ENCODE results near the gene XPO5. TPM values are rescaled to one million over a fixed set of nuclear protein-coding genes. Genes with fewer than 3 reads are reported as not detected.

Gene XPO5
- total and polyA plus RNA-seq, 5 donors from 2014 or later = 5.5 to 56.8 (median 9.0) TPM

- Histone ChIP-seq H3K27ac (ENCODE audit: insufficient read depth, low read length, poor library complexity, severe bottlenecking) (no peak overlapping the region), H3K4me1 (ENCODE audit: control insufficient read depth, insufficient read depth, low read length, poor library complexity, severe bottlenecking) (peaks cover 24% of the 10 kb centered on the region), H3K27me3 (ENCODE audit: control insufficient read depth, insufficient read depth, low read length) (no peaks in the 10 kb centered on the region), H3K9me3 (ENCODE audit: control insufficient read depth in 2 of 2, low read length in 2 of 2) (no peaks in the 10 kb centered on the region), H3K36me3 (ENCODE audit: control insufficient read depth, insufficient read depth, low read length) (peaks cover 31% of the 10 kb centered on the region), H3K4me3 (ENCODE audit: low read depth, low read length) (no peak overlapping the region)
- DNase-seq = no peak
- no peaks in the 10 kb centered on the region for H3K27me3 Mint-ChIP-seq
- H3K9me3 Mint-ChIP-seq = no peaks in the 10 kb centered on the region
- H3K4me3 Mint-ChIP-seq = no peak overlapping the region
- ATAC-seq (ENCODE audit: low read depth in 2 of 2) = no peak
- peaks cover 44% of the 10 kb centered on the region for H3K36me3 Mint-ChIP-seq
- peaks cover 19 to 48% (median 37%) of the 10 kb centered on the region in 4 donors for H3K4me1 Mint-ChIP-seq
- H3K27ac Mint-ChIP-seq = peak overlapping the region; percentile 34 to 92 (median 87)
Measured at GRCh38 chr6:43582911-43583310, 7.1 kb upstream of the XPO5 start.

- ATAC-seq (ENCODE audit: low read depth in 2 of 2) = no peak
Measured at GRCh38 chr6:43579171-43579570, 3.3 kb upstream of the XPO5 start.

GRCh38 chr6:43578748-43579147, 2.9 kb upstream of the XPO5 start:
- peak overlapping the region in 2 of 3 donors; percentile 13 to 38 for H3K27ac Mint-ChIP-seq
- H3K9me3 ChIP-seq (ENCODE audit: control insufficient read depth in 2 of 2, low read length in 2 of 2) = no peaks in the 10 kb centered on the region
- H3K4me3 Mint-ChIP-seq = peak overlapping the region; percentile 2 to 82 (median 46)
- H3K4me3 ChIP-seq (ENCODE audit: low read depth, low read length) = peak overlapping the region; percentile 13
- no peaks in the 10 kb centered on the region for H3K27me3 Mint-ChIP-seq
- DNase-seq = no peak
- H3K27ac ChIP-seq (ENCODE audit: insufficient read depth, low read length, poor library complexity, severe bottlenecking) = no peak overlapping the region
- H3K9me3 Mint-ChIP-seq = no peaks in the 10 kb centered on the region
- H3K27me3 ChIP-seq (ENCODE audit: control insufficient read depth, insufficient read depth, low read length) = no peaks in the 10 kb centered on the region
- peaks cover 14% of the 10 kb centered on the region for H3K36me3 Mint-ChIP-seq
- peaks cover 21 to 51% (median 34%) of the 10 kb centered on the region in 4 donors for H3K4me1 Mint-ChIP-seq
- peaks cover 35% of the 10 kb centered on the region for H3K4me1 ChIP-seq (ENCODE audit: control insufficient read depth, insufficient read depth, low read length, poor library complexity, severe bottlenecking)
- H3K36me3 ChIP-seq (ENCODE audit: control insufficient read depth, insufficient read depth, low read length) = peaks cover 6% of the 10 kb centered on the region
- ATAC-seq (ENCODE audit: low read depth in 2 of 2) = no peak

More at GRCh38 chr6:43579171-43579570, 3.3 kb upstream of the XPO5 start:
- H3K27me3 ChIP-seq (ENCODE audit: control insufficient read depth, insufficient read depth, low read length) = no peaks in the 10 kb centered on the region
- no peak overlapping the region for H3K27ac ChIP-seq (ENCODE audit: insufficient read depth, low read length, poor library complexity, severe bottlenecking)
- H3K27ac Mint-ChIP-seq = peak overlapping the region in 2 of 3 donors; percentile 13 to 38
- H3K36me3 ChIP-seq (ENCODE audit: control insufficient read depth, insufficient read depth, low read length) = peaks cover 6% of the 10 kb centered on the region
- H3K4me3 Mint-ChIP-seq = peak overlapping the region in 3 of 4 donors; percentile 2 to 82 (median 34)
- peaks cover 18% of the 10 kb centered on the region for H3K36me3 Mint-ChIP-seq
- no peak overlapping the region for H3K4me3 ChIP-seq (ENCODE audit: low read depth, low read length)
- no peaks in the 10 kb centered on the region for H3K9me3 Mint-ChIP-seq
- no peaks in the 10 kb centered on the region for H3K27me3 Mint-ChIP-seq
- H3K4me1 Mint-ChIP-seq = peaks cover 25 to 55% (median 36%) of the 10 kb centered on the region in 4 donors
- DNase-seq = no peak
- peaks cover 38% of the 10 kb centered on the region for H3K4me1 ChIP-seq (ENCODE audit: control insufficient read depth, insufficient read depth, low read length, poor library complexity, severe bottlenecking)
- no peaks in the 10 kb centered on the region for H3K9me3 ChIP-seq (ENCODE audit: control insufficient read depth in 2 of 2, low read length in 2 of 2)

GRCh38 chr6:43575105-43575771, 600 bp downstream of the XPO5 start:
- peaks cover 29 to 47% (median 38%) of the 10 kb centered on the region in 4 donors for H3K4me1 Mint-ChIP-seq
- no peaks in the 10 kb centered on the region for H3K9me3 Mint-ChIP-seq

GRCh38 chr6:43572015-43572414, 3.8 kb downstream of the XPO5 start:
- H3K27ac Mint-ChIP-seq = no peak overlapping the region
- peaks cover 25% of the 10 kb centered on the region for H3K4me1 ChIP-seq (ENCODE audit: control insufficient read depth, insufficient read depth, low read length, poor library complexity, severe bottlenecking)
- DNase-seq (no peak), ATAC-seq (ENCODE audit: low read depth in 2 of 2) (no peak)
- no peaks in the 10 kb centered on the region for H3K9me3 Mint-ChIP-seq
- no peaks in the 10 kb centered on the region for H3K9me3 ChIP-seq (ENCODE audit: control insufficient read depth in 2 of 2, low read length in 2 of 2)
- H3K4me1 Mint-ChIP-seq = peaks cover 17 to 23% (median 20%) of the 10 kb centered on the region in 4 donors
- no peaks in the 10 kb centered on the region for H3K27me3 ChIP-seq (ENCODE audit: control insufficient read depth, insufficient read depth, low read length)
- no peak overlapping the region for H3K27ac ChIP-seq (ENCODE audit: insufficient read depth, low read length, poor library complexity, severe bottlenecking)
- peaks cover 57% of the 10 kb centered on the region for H3K36me3 ChIP-seq (ENCODE audit: control insufficient read depth, insufficient read depth, low read length)
- peaks cover 21% of the 10 kb centered on the region for H3K36me3 Mint-ChIP-seq
- H3K4me3 Mint-ChIP-seq = peak overlapping the region in 1 of 4 donors; percentile 52
- peaks cover 4% of the 10 kb centered on the region for H3K27me3 Mint-ChIP-seq
- H3K4me3 ChIP-seq (ENCODE audit: low read depth, low read length) = no peak overlapping the region

More at GRCh38 chr6:43575105-43575771, 600 bp downstream of the XPO5 start:
- peak overlapping the region; percentile 95 to 98 (median 96) for H3K4me3 Mint-ChIP-seq
- no peaks in the 10 kb centered on the region for H3K27me3 ChIP-seq (ENCODE audit: control insufficient read depth, insufficient read depth, low read length)
- peaks cover 4% of the 10 kb centered on the region for H3K27me3 Mint-ChIP-seq
- peak overlapping the region; percentile 96 for H3K4me3 ChIP-seq (ENCODE audit: low read depth, low read length)
- peaks cover 29% of the 10 kb centered on the region for H3K36me3 ChIP-seq (ENCODE audit: control insufficient read depth, insufficient read depth, low read length)
- no peaks in the 10 kb centered on the region for H3K9me3 ChIP-seq (ENCODE audit: control insufficient read depth in 2 of 2, low read length in 2 of 2)
- ATAC-seq (ENCODE audit: low read depth in 2 of 2) (no peak), DNase-seq (no peak)
- H3K36me3 Mint-ChIP-seq = peaks cover 10% of the 10 kb centered on the region
- H3K27ac Mint-ChIP-seq = peak overlapping the region; percentile 91 to 95 (median 94)
- peaks cover 34% of the 10 kb centered on the region for H3K4me1 ChIP-seq (ENCODE audit: control insufficient read depth, insufficient read depth, low read length, poor library complexity, severe bottlenecking)
- H3K27ac ChIP-seq (ENCODE audit: insufficient read depth, low read length, poor library complexity, severe bottlenecking) = peak overlapping the region; percentile 35

GRCh38 chr6:43570876-43571441, 4.9 kb downstream of the XPO5 start:
- Histone ChIP-seq H3K27ac (ENCODE audit: insufficient read depth, low read length, poor library complexity, severe bottlenecking) (no peak overlapping the region), H3K4me3 (ENCODE audit: low read depth, low read length) (no peak overlapping the region), H3K4me1 (ENCODE audit: control insufficient read depth, insufficient read depth, low read length, poor library complexity, severe bottlenecking) (peaks cover 15% of the 10 kb centered on the region), H3K9me3 (ENCODE audit: control insufficient read depth in 2 of 2, low read length in 2 of 2) (no peaks in the 10 kb centered on the region), H3K36me3 (ENCODE audit: control insufficient read depth, insufficient read depth, low read length) (peaks cover 64% of the 10 kb centered on the region), H3K27me3 (ENCODE audit: control insufficient read depth, insufficient read depth, low read length) (no peaks in the 10 kb centered on the region)
- H3K27ac Mint-ChIP-seq = peak overlapping the region in 2 of 3 donors; percentile 4 to 72
- no peak for ATAC-seq (ENCODE audit: low read depth in 2 of 2)
- H3K4me3 Mint-ChIP-seq = peak overlapping the region in 2 of 4 donors; percentile 19 to 78
- H3K27me3 Mint-ChIP-seq = peaks cover 4% of the 10 kb centered on the region
- no peaks in the 10 kb centered on the region for H3K9me3 Mint-ChIP-seq
- DNase-seq = peak in 1 of 3 donors; percentile 54
- peaks cover 15 to 16% (median 16%) of the 10 kb centered on the region in 4 donors for H3K4me1 Mint-ChIP-seq
- peaks cover 24% of the 10 kb centered on the region for H3K36me3 Mint-ChIP-seq

GRCh38 chr6:43559328-43559727, 16.5 kb downstream of the XPO5 start:
- Mint-ChIP-seq H3K4me3 (no peak overlapping the region), H3K9me3 (no peaks in the 10 kb centered on the region), H3K36me3 (peaks cover 48% of the 10 kb centered on the region), H3K4me1 (no peaks in the 10 kb centered on the region), H3K27ac (peak overlapping the region in 1 of 3 donors; percentile 21), H3K27me3 (no peaks in the 10 kb centered on the region)
- ATAC-seq (ENCODE audit: low read depth in 2 of 2) (no peak), DNase-seq (no peak)
- no peak overlapping the region for H3K27ac ChIP-seq (ENCODE audit: insufficient read depth, low read length, poor library complexity, severe bottlenecking)
- H3K36me3 ChIP-seq (ENCODE audit: control insufficient read depth, insufficient read depth, low read length) = peaks cover 86% of the 10 kb centered on the region
- no peak overlapping the region for H3K4me3 ChIP-seq (ENCODE audit: low read depth, low read length)
- H3K9me3 ChIP-seq (ENCODE audit: control insufficient read depth in 2 of 2, low read length in 2 of 2) = no peaks in the 10 kb centered on the region
- no peaks in the 10 kb centered on the region for H3K4me1 ChIP-seq (ENCODE audit: control insufficient read depth, insufficient read depth, low read length, poor library complexity, severe bottlenecking)
- H3K27me3 ChIP-seq (ENCODE audit: control insufficient read depth, insufficient read depth, low read length) = no peaks in the 10 kb centered on the region

Measured in CD4-positive, CD25-positive, alpha-beta regulatory T cell (primary cell).